Fibroblast of lung (primary cell): ENCODE results near the gene PTPRO. TPM values are rescaled to one million over a fixed set of nuclear protein-coding genes. Genes with fewer than 3 reads are reported as not detected.

Source experiments
- DNase-seq, 2 donors: peaks; one replicate each; pipeline versions ENCODE4 v3.0.0 to v3.0.0-alpha.2; 2010; ENCODE audit warnings: low read depth in 2 of 2
- H2AFZ ChIP-seq: 2 replicates; pipeline ENCODE4 v1.5.1; 2012; ENCODE audit warnings: low read length, control low read depth, inconsistent platforms
- H3K27ac ChIP-seq: 2 replicates; pipeline ENCODE4 v1.5.1; 2011; ENCODE audit warnings: low read length, control low read depth; ENCODE audit not compliant: insufficient read depth
- H3K27me3 ChIP-seq: 2 replicates; pipeline ENCODE4 v1.5.1; 2011; ENCODE audit warnings: mild to moderate bottlenecking, low read length; ENCODE audit not compliant: control insufficient read depth, insufficient read depth
- H3K36me3 ChIP-seq: 2 replicates; pipeline ENCODE4 v1.5.1; 2011; ENCODE audit warnings: low read length; ENCODE audit not compliant: control insufficient read depth, insufficient read depth
- H3K4me1 ChIP-seq: 2 replicates; pipeline ENCODE4 v1.5.1; 2011; ENCODE audit warnings: low read length; ENCODE audit not compliant: control insufficient read depth, insufficient read depth; ENCODE audit errors: extremely low read depth
- H3K4me2 ChIP-seq: 2 replicates; pipeline ENCODE4 v1.5.1; 2011; ENCODE audit warnings: low read length, control low read depth; ENCODE audit not compliant: insufficient read depth; ENCODE audit errors: extremely low read depth
- H3K4me3 ChIP-seq, 4 experiments: fragments of 200-600 bp in 1 of 4; sonication (generic) in 1 of 4; replicated peaks in 1 of 4; 2 replicates each; pipeline ENCODE4 v1.5.1; 2011 to 2016; ENCODE audit warnings: low read length in 4 of 4, low read depth in 3 of 4, mild to moderate bottlenecking in 3 of 4, control low read depth in 2 of 4, inconsistent platforms in 1 of 4, mixed read lengths in 1 of 4; ENCODE audit not compliant: insufficient read depth in 1 of 4; ENCODE audit errors: control extremely low read depth in 1 of 4
- H3K79me2 ChIP-seq: 2 replicates; pipeline ENCODE4 v1.5.1; 2012; ENCODE audit warnings: mild to moderate bottlenecking, low read length, inconsistent platforms; ENCODE audit not compliant: control insufficient read depth, insufficient read depth
- H3K9ac ChIP-seq: 2 replicates; pipeline ENCODE4 v1.5.1; 2011; ENCODE audit warnings: mild to moderate bottlenecking, low read length, control low read depth; ENCODE audit not compliant: insufficient read depth
- H3K9me3 ChIP-seq: 2 replicates; pipeline ENCODE4 v1.5.1; 2012; ENCODE audit warnings: low read depth, low read length; ENCODE audit not compliant: control insufficient read depth, insufficient read depth
- H4K20me1 ChIP-seq: 2 replicates; pipeline ENCODE4 v1.5.1; 2011; ENCODE audit warnings: low read length; ENCODE audit not compliant: control insufficient read depth, insufficient read depth; ENCODE audit errors: extremely low read depth
- EZH2 ChIP-seq: IDR thresholded peaks from 2 replicates; pipeline ENCODE4 v1.5.1; 2012; ENCODE audit warnings: low read length, control low read depth, mild to moderate bottlenecking; ENCODE audit errors: missing control alignments
- polyA plus RNA-seq, 2 donors: library from polyadenylated mRNA; depleted of rRNA in 1 of 2; stranded (reverse) in 1 of 2; unstranded in 1 of 2; fragments of >200 nt; gene quantifications; 2 replicates each; pipeline ENCODE4 v1.2.1, GENCODE V29; 2011 to 2012; ENCODE audit warnings: missing spikeins in 1 of 2
- total RNA-seq: library from RNA; depleted of rRNA; stranded (reverse); fragments of >200 nt; gene quantifications from 2 replicates; pipeline ENCODE4 v1.2.1, GENCODE V29; 2014
- TF ChIP-seq, protein P1 (sequence below), 2 donors: IDR thresholded peaks in 1 of 2; conservative IDR thresholded peaks in 1 of 2; 1 replicate in 1 of 2; 2 replicates in 1 of 2; pipeline ENCODE4 v1.5.1; 2011 to 2012; ENCODE audit warnings: low read length in 2 of 2, control low read depth in 1 of 2, inconsistent platforms in 1 of 2, low read depth in 1 of 2, mild to moderate bottlenecking in 1 of 2

The PTPRO gene
- total and polyA plus RNA-seq, 2 donors (not counting 1 experiment from before 2014, with no cell fraction given): 0.33 to 0.35 TPM

DNA sequence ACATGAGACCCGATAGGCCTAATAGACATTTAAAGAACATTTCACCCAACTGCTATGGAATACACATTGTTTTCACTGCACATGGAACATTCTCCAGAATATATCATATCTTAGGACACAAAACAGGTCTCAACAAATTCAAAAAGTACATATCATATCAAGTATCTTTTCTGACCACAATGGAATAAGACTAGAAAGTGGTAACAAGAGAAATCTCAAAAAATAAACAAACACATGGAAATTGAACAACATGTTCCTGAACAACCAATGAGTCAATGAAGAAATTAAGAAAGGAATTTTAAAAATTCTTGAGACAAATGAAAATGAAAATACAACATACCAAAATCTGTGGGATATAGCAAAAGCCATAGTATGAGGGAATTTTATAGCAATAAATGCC is 208.1 kb downstream of the PTPRO start:
- Histone ChIP-seq H3K27ac (no peak overlapping the region), H3K27me3 (no peaks in the 10 kb centered on the region), H3K36me3 (no peaks in the 10 kb centered on the region), H3K9me3 (no peaks in the 10 kb centered on the region), H3K79me2 (no peaks in the 10 kb centered on the region), H3K9ac (no peak overlapping the region), H3K4me3 (no peak overlapping the region), H3K4me2 (no peak overlapping the region), H2AFZ (no peak overlapping the region), H3K4me1 (peaks cover under 1% of the 10 kb centered on the region), H4K20me1 (no peaks in the 10 kb centered on the region)
- DNase-seq: peak in 1 of 2 donors; percentile 33
- TF ChIP-seq, protein P1, sequence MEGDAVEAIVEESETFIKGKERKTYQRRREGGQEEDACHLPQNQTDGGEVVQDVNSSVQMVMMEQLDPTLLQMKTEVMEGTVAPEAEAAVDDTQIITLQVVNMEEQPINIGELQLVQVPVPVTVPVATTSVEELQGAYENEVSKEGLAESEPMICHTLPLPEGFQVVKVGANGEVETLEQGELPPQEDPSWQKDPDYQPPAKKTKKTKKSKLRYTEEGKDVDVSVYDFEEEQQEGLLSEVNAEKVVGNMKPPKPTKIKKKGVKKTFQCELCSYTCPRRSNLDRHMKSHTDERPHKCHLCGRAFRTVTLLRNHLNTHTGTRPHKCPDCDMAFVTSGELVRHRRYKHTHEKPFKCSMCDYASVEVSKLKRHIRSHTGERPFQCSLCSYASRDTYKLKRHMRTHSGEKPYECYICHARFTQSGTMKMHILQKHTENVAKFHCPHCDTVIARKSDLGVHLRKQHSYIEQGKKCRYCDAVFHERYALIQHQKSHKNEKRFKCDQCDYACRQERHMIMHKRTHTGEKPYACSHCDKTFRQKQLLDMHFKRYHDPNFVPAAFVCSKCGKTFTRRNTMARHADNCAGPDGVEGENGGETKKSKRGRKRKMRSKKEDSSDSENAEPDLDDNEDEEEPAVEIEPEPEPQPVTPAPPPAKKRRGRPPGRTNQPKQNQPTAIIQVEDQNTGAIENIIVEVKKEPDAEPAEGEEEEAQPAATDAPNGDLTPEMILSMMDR (conservative IDR thresholded peaks at IDR 0.05 in 1 of 2, IDR thresholded peaks at IDR 0.05 in 1 of 2; ENCODE audit: low read depth in 1 of 2, low read length in 2 of 2): no peak
- no peak for TF ChIP-seq EZH2

DNA sequence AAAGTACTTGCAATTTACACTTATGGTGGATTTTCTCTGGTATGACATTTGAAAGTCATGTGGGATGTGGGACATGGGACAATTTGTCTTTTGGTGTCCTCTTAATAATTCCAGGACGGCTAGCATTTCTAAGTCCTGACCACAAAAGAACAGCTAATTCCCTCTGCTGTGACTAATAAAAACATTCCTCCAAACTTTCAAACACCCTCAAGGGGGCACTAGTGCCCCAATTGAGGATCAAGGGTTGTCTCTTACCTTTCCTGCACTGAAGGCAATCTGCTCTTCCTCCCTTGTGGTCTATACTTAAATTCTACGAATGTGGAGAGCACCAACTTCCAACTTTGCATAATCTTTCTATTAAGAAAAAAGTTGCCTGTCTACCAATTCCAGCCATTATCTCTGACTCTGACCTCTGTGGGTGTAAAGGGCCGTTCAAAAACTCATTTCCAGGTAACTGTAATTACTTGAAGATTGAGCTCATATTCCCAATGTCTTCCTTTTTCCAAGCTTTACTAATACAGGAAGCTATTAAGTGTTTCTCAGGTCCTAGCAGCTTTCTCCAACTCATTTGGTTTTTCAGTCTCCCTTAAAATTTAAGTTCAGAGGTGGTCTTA is 210.2 kb downstream of the PTPRO start:
- Histone ChIP-seq H3K4me2 (no peak overlapping the region), H3K4me1 (peaks cover 2% of the 10 kb centered on the region), H4K20me1 (no peaks in the 10 kb centered on the region), H3K9me3 (no peaks in the 10 kb centered on the region), H3K27ac (no peak overlapping the region), H3K9ac (no peak overlapping the region), H3K4me3 (no peak overlapping the region), H3K36me3 (no peaks in the 10 kb centered on the region), H3K79me2 (no peaks in the 10 kb centered on the region), H2AFZ (no peak overlapping the region), H3K27me3 (no peaks in the 10 kb centered on the region)
- TF ChIP-seq EZH2: no peak
- TF ChIP-seq, protein P1 (conservative IDR thresholded peaks at IDR 0.05 in 1 of 2, IDR thresholded peaks at IDR 0.05 in 1 of 2; ENCODE audit: low read depth in 1 of 2, low read length in 2 of 2): peak; percentile 60 to 69
- peak; percentile 67 to 79 for DNase-seq

- Histone ChIP-seq H3K79me2 (no peaks in the 10 kb centered on the region), H3K9me3 (no peaks in the 10 kb centered on the region), H2AFZ (peak overlapping the region; percentile 46), H4K20me1 (no peaks in the 10 kb centered on the region), H3K27me3 (no peaks in the 10 kb centered on the region), H3K4me3 (no peak overlapping the region), H3K4me1 (peaks cover 2% of the 10 kb centered on the region), H3K27ac (no peak overlapping the region), H3K4me2 (peak overlapping the region; percentile 1), H3K36me3 (no peaks in the 10 kb centered on the region), H3K9ac (no peak overlapping the region)
- peak; percentile 21 to 61 for DNase-seq
- TF ChIP-seq, protein P1 (conservative IDR thresholded peaks at IDR 0.05 in 1 of 2, IDR thresholded peaks at IDR 0.05 in 1 of 2; ENCODE audit: low read depth in 1 of 2, low read length in 2 of 2): no peak
- TF ChIP-seq EZH2: no peak
These were observed 212.0 kb downstream of the PTPRO start for GRCh38 chr12:15534322-15534721.
